ENCODE data around the gene HBA2.
"Not testable (repeated sequence)": the region's sequence is repeated elsewhere in the genome, so short reads cannot be mapped to it uniquely, and the experiment has no call there.

Gene HBA2

DNA sequence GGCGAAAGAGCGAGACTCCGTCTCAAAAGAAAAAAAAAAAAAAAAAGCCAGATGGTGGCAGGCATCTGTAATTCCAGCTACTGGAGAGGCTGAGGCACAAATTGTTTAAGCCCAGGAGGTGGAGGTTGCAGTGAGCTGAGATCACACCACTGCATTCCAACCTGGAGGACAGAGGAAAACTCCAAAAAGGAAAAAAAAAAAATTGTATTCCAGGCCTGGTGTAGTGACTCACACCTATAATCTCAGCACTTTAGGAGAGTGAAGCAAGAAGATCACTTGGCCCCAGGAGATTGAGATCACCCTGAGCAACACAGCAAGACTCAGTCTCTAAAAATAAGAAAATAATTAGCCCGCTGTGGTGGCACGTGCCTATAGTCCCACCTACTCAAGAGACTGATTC lies 27.7 kb downstream of the HBA2 start:
- no peak overlapping the region for H2AK5ac ChIP-seq (ENCODE audit: low read depth, low read length)
- H3K36me3 ChIP-seq (replicated peaks in 1 of 2; ENCODE audit: control insufficient read depth in 2 of 2, insufficient read depth in 2 of 2, low read length in 2 of 2) = peaks cover 39 to 96% of the 10 kb centered on the region in 2 donors

DNA sequence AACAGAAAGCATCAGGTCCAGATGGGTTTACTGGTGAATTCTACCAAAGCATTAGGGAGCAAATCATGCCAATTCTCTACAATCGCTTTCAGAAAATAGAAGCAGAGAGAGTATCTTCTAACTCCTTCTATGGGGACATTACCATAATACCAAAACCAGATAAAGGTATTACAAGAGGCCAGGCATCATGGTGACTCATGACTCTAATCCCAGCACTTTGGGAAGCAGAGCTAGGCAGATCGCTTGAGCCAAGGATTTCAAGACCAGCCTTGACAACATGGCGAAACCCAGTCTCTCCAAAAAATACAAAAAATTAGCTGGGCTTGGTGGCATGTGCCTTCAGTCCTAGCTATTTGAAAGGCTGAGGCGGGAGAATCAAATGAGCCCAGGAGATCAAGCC lies 30.6 kb downstream of the HBA2 start:
- Histone ChIP-seq H3K27me3 (ENCODE audit: control insufficient read depth in 3 of 3, insufficient read depth in 3 of 3, low read depth in 1 of 3, low read length in 3 of 3) (no peaks in the 10 kb centered on the region), H3K4me1 (ENCODE audit: control insufficient read depth in 2 of 2, insufficient read depth in 1 of 2, low read depth in 1 of 2, low read length in 2 of 2) (no peaks in the 10 kb centered on the region), H3K14ac (ENCODE audit: low read length) (no peak overlapping the region), H3K27ac (replicated peaks; ENCODE audit: low read length) (no peak overlapping the region), H3K18ac (ENCODE audit: low read length) (no peak overlapping the region), H2BK12ac (ENCODE audit: low read length) (no peak overlapping the region), H2AK5ac (ENCODE audit: low read depth, low read length) (no peak overlapping the region), H2BK15ac (ENCODE audit: low read length) (no peak overlapping the region), H3K9ac (ENCODE audit: low read depth, low read length, poor library complexity) (no peak overlapping the region), H3K9me3 (replicated peaks in 1 of 2; ENCODE audit: control insufficient read depth in 2 of 2, insufficient read depth in 1 of 2, low read depth in 1 of 2, low read length in 2 of 2) (no peaks in the 10 kb centered on the region), H3K4me2 (ENCODE audit: insufficient read depth, low read length, poor library complexity, severe bottlenecking) (no peak overlapping the region), H2BK5ac (ENCODE audit: low read length) (no peak overlapping the region), H4K91ac (ENCODE audit: low read depth, low read length, poor library complexity) (no peak overlapping the region), H4K8ac (ENCODE audit: low read depth, low read length) (no peak overlapping the region), H3K4me3 (ENCODE audit: low read length in 2 of 2) (no peak overlapping the region), H3K36me3 (replicated peaks in 1 of 2; ENCODE audit: control insufficient read depth in 2 of 2, insufficient read depth in 2 of 2, low read length in 2 of 2) (peaks cover 37 to 96% of the 10 kb centered on the region in 2 donors), H2AFZ (ENCODE audit: low read length) (no peak overlapping the region), H3K79me1 (ENCODE audit: low read depth, low read length) (peaks cover 3% of the 10 kb centered on the region), H3K23ac (ENCODE audit: low read depth, low read length, poor library complexity) (no peak overlapping the region), H3K4ac (ENCODE audit: low read length) (no peak overlapping the region), H2BK120ac (ENCODE audit: low read depth, low read length) (no peak overlapping the region)
- no peak for DNase-seq (ENCODE audit: low spot score)
- no CpG with 5 or more reads among the region's 4 CpGs for WGBS, 2 donors (ENCODE audit: extremely low coverage in 2 of 2, insufficient read length in 2 of 2, insufficient replicate concordance in 1 of 2)

More for the DNA sequence above, 27.7 kb downstream of the HBA2 start:
- H3K4me3 ChIP-seq (ENCODE audit: low read length in 2 of 2) = no peak overlapping the region
- H4K91ac ChIP-seq (ENCODE audit: low read depth, low read length, poor library complexity) = no peak overlapping the region
- no peak for DNase-seq (ENCODE audit: low spot score)
- no peak overlapping the region for H2BK15ac ChIP-seq (ENCODE audit: low read length)
- no peak overlapping the region for H2AFZ ChIP-seq (ENCODE audit: low read length)
- no peak overlapping the region for H2BK12ac ChIP-seq (ENCODE audit: low read length)
- no peak overlapping the region for H3K14ac ChIP-seq (ENCODE audit: low read length)
- peaks cover 4% of the 10 kb centered on the region for H3K79me1 ChIP-seq (ENCODE audit: low read depth, low read length)
- H3K18ac ChIP-seq (ENCODE audit: low read length) = no peak overlapping the region
- no peak overlapping the region for H3K4me2 ChIP-seq (ENCODE audit: insufficient read depth, low read length, poor library complexity, severe bottlenecking)
- WGBS, 2 donors (ENCODE audit: extremely low coverage in 2 of 2, insufficient read length in 2 of 2, insufficient replicate concordance in 1 of 2) = no CpG with 5 or more reads among the region's 5 CpGs
- no peak overlapping the region for H3K23ac ChIP-seq (ENCODE audit: low read depth, low read length, poor library complexity)
- no peak overlapping the region for H2BK120ac ChIP-seq (ENCODE audit: low read depth, low read length)
- H3K27me3 ChIP-seq (ENCODE audit: control insufficient read depth in 3 of 3, insufficient read depth in 3 of 3, low read depth in 1 of 3, low read length in 3 of 3) = no peaks in the 10 kb centered on the region
- no peak overlapping the region for H3K9ac ChIP-seq (ENCODE audit: low read depth, low read length, poor library complexity)
- no peaks in the 10 kb centered on the region for H3K4me1 ChIP-seq (ENCODE audit: control insufficient read depth in 2 of 2, insufficient read depth in 1 of 2, low read depth in 1 of 2, low read length in 2 of 2)
- H2BK5ac ChIP-seq (ENCODE audit: low read length) = no peak overlapping the region
- H3K9me3 ChIP-seq (replicated peaks in 1 of 2; ENCODE audit: control insufficient read depth in 2 of 2, insufficient read depth in 1 of 2, low read depth in 1 of 2, low read length in 2 of 2) = no peaks in the 10 kb centered on the region
- no peak overlapping the region for H4K8ac ChIP-seq (ENCODE audit: low read depth, low read length)
- no peak overlapping the region for H3K4ac ChIP-seq (ENCODE audit: low read length)
- H3K27ac ChIP-seq (replicated peaks; ENCODE audit: low read length) = no peak overlapping the region

DNA sequence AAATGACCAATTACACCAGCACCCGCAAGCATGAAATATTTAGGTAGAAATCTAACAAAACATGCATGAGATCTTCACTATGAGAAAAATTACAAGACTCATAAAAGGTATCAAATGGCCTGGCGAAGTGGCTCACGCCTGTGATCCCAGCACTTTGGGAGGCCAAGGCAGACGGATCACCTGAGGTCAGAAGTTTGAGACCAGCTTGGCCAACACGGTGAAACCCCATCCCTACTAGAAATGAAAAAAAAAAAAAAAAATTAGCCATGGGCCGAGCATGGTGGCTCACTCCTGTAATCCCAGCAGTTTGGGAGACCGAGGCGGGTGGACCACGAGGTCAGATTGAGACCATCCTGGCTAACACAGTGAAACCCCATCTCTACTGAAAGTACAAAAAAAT lies 31.4 kb downstream of the HBA2 start:
- H3K36me3 ChIP-seq (replicated peaks in 1 of 2; ENCODE audit: control insufficient read depth in 2 of 2, insufficient read depth in 2 of 2, low read length in 2 of 2) = peaks cover 32 to 96% of the 10 kb centered on the region in 2 donors
- H3K4ac ChIP-seq (ENCODE audit: low read length) = not testable (repeated sequence)

DNA sequence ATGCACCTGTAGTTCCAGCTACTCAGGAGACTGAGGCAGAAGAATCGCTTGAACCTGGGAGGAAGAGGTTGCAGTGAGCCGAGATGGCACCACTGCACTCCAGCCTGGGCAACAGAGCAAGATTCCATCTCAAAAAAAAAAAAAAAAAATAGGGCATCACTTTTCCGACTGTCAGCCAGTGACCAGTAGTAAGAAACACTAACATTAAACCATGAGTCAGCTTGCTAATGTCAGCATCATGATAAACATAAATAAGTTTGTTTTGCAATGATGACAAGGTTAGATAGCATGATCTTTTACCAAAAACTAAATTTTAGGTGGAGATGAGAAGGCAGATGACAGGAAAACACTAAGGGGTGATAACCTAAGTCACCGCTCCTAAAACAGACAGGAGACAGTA lies 36.7 kb downstream of the HBA2 start:
- H3K23ac ChIP-seq (ENCODE audit: low read depth, low read length, poor library complexity); H2BK120ac ChIP-seq (ENCODE audit: low read depth, low read length); H3K9me3 ChIP-seq (replicated peaks in 1 of 2; ENCODE audit: control insufficient read depth in 2 of 2, insufficient read depth in 1 of 2, low read depth in 1 of 2, low read length in 2 of 2); H3K4me3 ChIP-seq (ENCODE audit: low read length in 2 of 2); DNase-seq (ENCODE audit: low spot score); H2BK5ac ChIP-seq (ENCODE audit: low read length); H3K79me1 ChIP-seq (ENCODE audit: low read depth, low read length); H3K4ac ChIP-seq (ENCODE audit: low read length); H2AFZ ChIP-seq (ENCODE audit: low read length); H2AK5ac ChIP-seq (ENCODE audit: low read depth, low read length); H3K9ac ChIP-seq (ENCODE audit: low read depth, low read length, poor library complexity); H3K27ac ChIP-seq (replicated peaks; ENCODE audit: low read length); H2BK12ac ChIP-seq (ENCODE audit: low read length); H3K14ac ChIP-seq (ENCODE audit: low read length); H3K27me3 ChIP-seq (ENCODE audit: control insufficient read depth in 3 of 3, insufficient read depth in 3 of 3, low read depth in 1 of 3, low read length in 3 of 3); H4K91ac ChIP-seq (ENCODE audit: low read depth, low read length, poor library complexity); H3K18ac ChIP-seq (ENCODE audit: low read length); H2BK15ac ChIP-seq (ENCODE audit: low read length); H4K8ac ChIP-seq (ENCODE audit: low read depth, low read length); H3K4me1 ChIP-seq (ENCODE audit: control insufficient read depth in 2 of 2, insufficient read depth in 1 of 2, low read depth in 1 of 2, low read length in 2 of 2); H3K4me2 ChIP-seq (ENCODE audit: insufficient read depth, low read length, poor library complexity, severe bottlenecking): not testable (repeated sequence)
- no CpG with 5 or more reads among the region's 4 CpGs for WGBS, 2 donors (ENCODE audit: extremely low coverage in 2 of 2, insufficient read length in 2 of 2, insufficient replicate concordance in 1 of 2)
- H3K36me3 ChIP-seq (replicated peaks in 1 of 2; ENCODE audit: control insufficient read depth in 2 of 2, insufficient read depth in 2 of 2, low read length in 2 of 2) = peaks cover 48 to 97% of the 10 kb centered on the region in 2 donors

More for the DNA sequence above, 31.4 kb downstream of the HBA2 start:
- H3K14ac ChIP-seq (ENCODE audit: low read length); H3K27ac ChIP-seq (replicated peaks; ENCODE audit: low read length); H3K79me1 ChIP-seq (ENCODE audit: low read depth, low read length); H2AFZ ChIP-seq (ENCODE audit: low read length); H4K91ac ChIP-seq (ENCODE audit: low read depth, low read length, poor library complexity); DNase-seq (ENCODE audit: low spot score); H2BK5ac ChIP-seq (ENCODE audit: low read length); H2BK12ac ChIP-seq (ENCODE audit: low read length); H3K27me3 ChIP-seq (ENCODE audit: control insufficient read depth in 3 of 3, insufficient read depth in 3 of 3, low read depth in 1 of 3, low read length in 3 of 3); H3K4me2 ChIP-seq (ENCODE audit: insufficient read depth, low read length, poor library complexity, severe bottlenecking); H3K18ac ChIP-seq (ENCODE audit: low read length); H2BK15ac ChIP-seq (ENCODE audit: low read length); H4K8ac ChIP-seq (ENCODE audit: low read depth, low read length); H3K4me1 ChIP-seq (ENCODE audit: control insufficient read depth in 2 of 2, insufficient read depth in 1 of 2, low read depth in 1 of 2, low read length in 2 of 2); H3K23ac ChIP-seq (ENCODE audit: low read depth, low read length, poor library complexity); H3K4me3 ChIP-seq (ENCODE audit: low read length in 2 of 2); H2AK5ac ChIP-seq (ENCODE audit: low read depth, low read length); H3K9me3 ChIP-seq (replicated peaks in 1 of 2; ENCODE audit: control insufficient read depth in 2 of 2, insufficient read depth in 1 of 2, low read depth in 1 of 2, low read length in 2 of 2); H3K9ac ChIP-seq (ENCODE audit: low read depth, low read length, poor library complexity); H2BK120ac ChIP-seq (ENCODE audit: low read depth, low read length): not testable (repeated sequence)
- WGBS, 2 donors (ENCODE audit: extremely low coverage in 2 of 2, insufficient read length in 2 of 2, insufficient replicate concordance in 1 of 2) = no CpG with 5 or more reads among the region's 9 CpGs

Measured in neuronal stem cell (in vitro differentiated cells).